Tibial nerve (tissue), 4 donors: ENCODE data around the gene TMTC1.

Source experiments
- CTCF ChIP-seq, 5 experiments: fragments of 200-600 bp in 3 of 5; fragments of 450-650 bp in 2 of 5; sonication (generic) in 3 of 5; IDR thresholded peaks; one replicate each; pipeline ENCODE4 v1.5.1; 2016 to 2019; ENCODE audit warnings: antibody characterized with exemption in 5 of 5, mild to moderate bottlenecking in 3 of 5, moderate library complexity in 2 of 5
- EP300 ChIP-seq, 2 donors: sonication (generic); formaldehyde crosslinking; IDR thresholded peaks; one replicate each; pipeline ENCODE4 v1.6.1; 2017; ENCODE audit warnings: antibody characterized with exemption in 2 of 2, mild to moderate bottlenecking in 1 of 2
- POLR2A ChIP-seq, 2 donors: fragments of 450-650 bp; IDR thresholded peaks; one replicate each; pipeline ENCODE4 v1.6.1; 2017; ENCODE audit warnings: antibody characterized with exemption in 2 of 2, mild to moderate bottlenecking in 2 of 2, moderate library complexity in 2 of 2

GRCh38 chr12:29509503-29509902 is 274.2 kb downstream of the TMTC1 start:
- TF ChIP-seq CTCF (IDR thresholded peaks at IDR 0.05), result no peak
- TF ChIP-seq POLR2A (IDR thresholded peaks at IDR 0.05), result no peak
- no peak for TF ChIP-seq EP300 (IDR thresholded peaks at IDR 0.05)
